SK-MEL-5 (cell line): ENCODE results near the gene NDFIP2. TPM values are rescaled to one million over a fixed set of nuclear protein-coding genes. Genes with fewer than 3 reads are reported as not detected.
"Not testable (repeated sequence)": the region's sequence is repeated elsewhere in the genome, so short reads cannot be mapped to it uniquely, and the experiment has no call there.

Source experiments
- DNase-seq: peaks from one replicate; pipeline ENCODE4 v3.0.0-alpha.2; 2016; ENCODE audit warnings: low read depth, low spot score
- in situ Hi-C: cut with HindIII; loops from 2 replicates; pipeline ENCODE4 v1.10.0; 2016; ENCODE audit warnings: low sequenced_read_pairs, high pct_unique_total_duplicates, low pct_unique_long_range_greater_than_20kb
- total RNA-seq: library from RNA; depleted of rRNA; stranded (reverse); fragments of >200 nt; shearing (Covaris generic); gene quantifications from 2 replicates; pipeline ENCODE4 v1.2.3, GENCODE V29; 2014; rRNA removed

NDFIP2 gene
- total RNA-seq, 1 experiment from 2014 or later = 49.6 TPM

DNA sequence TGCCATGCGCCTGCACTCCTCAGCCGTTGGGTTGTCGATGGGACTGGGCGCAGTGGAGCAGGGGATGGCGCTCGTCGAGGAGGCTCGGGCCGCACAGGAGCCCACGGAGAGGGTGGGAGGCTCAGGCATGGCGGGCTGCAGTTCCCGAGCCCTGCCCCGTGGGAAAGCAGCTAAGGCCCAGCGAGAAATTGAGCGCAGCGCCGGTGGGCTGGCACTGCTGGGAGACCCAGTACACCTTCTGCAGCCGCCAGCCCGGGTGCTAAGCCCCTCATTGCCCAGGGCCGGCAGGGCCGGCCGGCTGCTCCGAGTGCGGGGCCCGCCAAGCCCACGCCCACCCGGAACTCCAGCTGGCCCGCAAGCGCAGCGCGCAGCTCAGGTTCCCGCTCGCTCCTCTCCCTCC lies 119.2 kb downstream of the NDFIP2 start:
- in situ Hi-C loops, DNase-seq: not testable (repeated sequence)

DNA sequence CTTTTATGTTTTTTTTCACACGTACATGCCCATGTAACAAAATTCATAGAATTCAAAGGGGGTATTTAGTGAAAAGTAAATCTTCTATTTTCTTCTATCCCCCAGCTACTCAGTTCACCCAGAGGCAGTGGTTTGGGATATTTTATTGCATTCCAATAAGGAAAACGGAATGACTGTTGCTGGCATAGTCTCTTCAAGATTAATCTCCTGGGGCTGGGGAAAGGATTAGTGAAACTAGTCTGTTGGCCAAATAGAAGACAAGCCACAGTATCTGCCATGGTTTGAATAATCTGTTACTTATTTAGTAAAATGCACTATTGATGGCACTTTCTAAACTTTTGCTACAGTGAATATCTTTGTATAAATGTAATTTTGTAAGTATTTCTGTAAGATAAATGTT lies 122.0 kb downstream of the NDFIP2 start:
- no peak for DNase-seq
- in situ Hi-C loops = no loop called here

DNA sequence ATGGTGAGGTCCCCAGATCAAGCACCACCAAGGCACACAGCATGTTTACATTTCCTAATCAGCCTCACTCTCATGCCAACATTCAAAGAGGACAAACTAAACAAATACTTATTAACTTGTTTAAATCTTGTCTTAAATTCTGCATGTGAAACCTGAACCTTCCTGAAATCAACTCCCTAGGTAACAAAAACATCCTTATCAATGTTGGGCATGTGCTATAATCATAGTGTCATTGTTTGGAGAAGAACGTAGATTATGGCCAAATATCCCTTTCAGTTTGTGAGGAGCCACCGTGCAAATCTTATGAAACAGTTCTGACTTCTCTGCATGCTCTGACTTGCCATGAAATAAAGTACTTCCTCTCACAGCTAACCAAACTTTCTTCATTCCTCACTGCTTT lies 123.8 kb downstream of the NDFIP2 start:
- no peak for DNase-seq
- in situ Hi-C loops = no loop called here

Other genes starting within 250 kb of the NDFIP2 start
- 26.4 and 30.0 TPM in 2 replicates for gene RBM26, start 74.9 kb upstream of the NDFIP2 start, total RNA-seq